Measurements from ENCODE around the gene NTF3.

The NTF3 gene

GRCh38 chr12:5497329-5498053 is 65.6 kb downstream of the NTF3 start:
- in situ Hi-C loops (cut with MboI; ENCODE audit: low pct_unique_long_range_greater_than_20kb, low sequenced_read_pairs, unreplicated experiment): no loop called here
- DNase-seq (ENCODE audit: low spot score): no peak
- no peak for TF ChIP-seq CTCF (IDR thresholded peaks at IDR 0.05; ENCODE audit: extremely low read depth, insufficient read depth, missing control alignments)

GRCh38 chr12:5498076-5498475 is 66.2 kb downstream of the NTF3 start:
- DNase-seq (ENCODE audit: low spot score): no peak
- TF ChIP-seq CTCF (IDR thresholded peaks at IDR 0.05; ENCODE audit: extremely low read depth, insufficient read depth, missing control alignments): no peak
- in situ Hi-C loops (cut with MboI; ENCODE audit: low pct_unique_long_range_greater_than_20kb, low sequenced_read_pairs, unreplicated experiment): no loop called here

GRCh38 chr12:5498806-5499205 is 66.9 kb downstream of the NTF3 start:
- DNase-seq (ENCODE audit: low spot score): no peak
- in situ Hi-C loops (cut with MboI; ENCODE audit: low pct_unique_long_range_greater_than_20kb, low sequenced_read_pairs, unreplicated experiment): no loop called here
- no peak for TF ChIP-seq CTCF (IDR thresholded peaks at IDR 0.05; ENCODE audit: extremely low read depth, insufficient read depth, missing control alignments)

- in situ Hi-C loops (cut with MboI; ENCODE audit: low pct_unique_long_range_greater_than_20kb, low sequenced_read_pairs, unreplicated experiment): no loop called here
- TF ChIP-seq CTCF (IDR thresholded peaks at IDR 0.05; ENCODE audit: extremely low read depth, insufficient read depth, missing control alignments): no peak
- no peak for DNase-seq (ENCODE audit: low spot score)
Observed at GRCh38 chr12:5499566-5500330, 67.8 kb downstream of the NTF3 start.

GRCh38 chr12:5500331-5500659 is 68.4 kb downstream of the NTF3 start:
- DNase-seq (ENCODE audit: low spot score): no peak
- in situ Hi-C loops (cut with MboI; ENCODE audit: low pct_unique_long_range_greater_than_20kb, low sequenced_read_pairs, unreplicated experiment): no loop called here
- no peak for TF ChIP-seq CTCF (IDR thresholded peaks at IDR 0.05; ENCODE audit: extremely low read depth, insufficient read depth, missing control alignments)

GRCh38 chr12:5503774-5504173 is 71.9 kb downstream of the NTF3 start:
- no peak for TF ChIP-seq CTCF (IDR thresholded peaks at IDR 0.05; ENCODE audit: extremely low read depth, insufficient read depth, missing control alignments)
- in situ Hi-C loops (cut with MboI; ENCODE audit: low pct_unique_long_range_greater_than_20kb, low sequenced_read_pairs, unreplicated experiment): no loop called here
- no peak for DNase-seq (ENCODE audit: low spot score)
